ENCODE data around the gene TBC1D23.

TBC1D23 gene

DNA sequence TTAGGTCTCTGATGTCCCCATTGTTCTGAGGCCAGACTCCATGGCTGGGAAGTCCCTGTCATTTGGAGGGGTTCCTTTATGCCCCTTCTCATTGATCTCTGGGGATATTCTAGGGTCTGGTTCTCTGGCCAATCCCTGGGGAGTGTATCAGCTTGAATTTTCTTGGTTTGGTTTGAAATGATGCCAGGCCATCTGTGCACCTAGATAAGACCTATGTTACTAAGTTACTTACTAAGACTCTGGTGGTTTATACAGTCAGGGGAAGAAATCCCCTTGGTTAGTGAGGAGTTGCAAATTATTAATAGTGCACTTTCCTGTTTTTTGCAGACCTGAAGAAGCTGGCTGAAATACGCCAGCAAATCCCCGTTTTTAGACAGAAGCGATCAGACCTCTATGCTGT is 94.1 kb downstream of the TBC1D23 start:
- no peak for DNase-seq

DNA sequence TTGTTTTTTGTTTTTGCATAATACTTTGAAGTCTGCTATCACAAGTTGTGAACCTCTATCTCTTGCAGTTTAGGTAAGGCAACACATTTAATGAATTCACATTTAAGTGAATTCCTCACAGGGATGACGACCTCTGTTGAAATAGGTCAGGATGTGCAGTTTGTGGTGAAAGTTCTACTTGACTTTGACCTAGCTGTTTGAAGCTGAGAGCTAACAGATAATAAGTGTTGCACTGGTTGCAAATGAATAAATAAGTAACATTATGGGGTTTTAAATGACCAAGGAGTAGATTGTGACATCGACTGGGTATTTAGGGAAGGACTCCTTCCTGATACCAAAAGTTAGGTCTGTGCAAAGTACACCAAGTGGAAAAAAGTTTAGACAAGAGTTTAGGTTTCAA is 97.6 kb downstream of the TBC1D23 start:
- no peak for DNase-seq

DNA sequence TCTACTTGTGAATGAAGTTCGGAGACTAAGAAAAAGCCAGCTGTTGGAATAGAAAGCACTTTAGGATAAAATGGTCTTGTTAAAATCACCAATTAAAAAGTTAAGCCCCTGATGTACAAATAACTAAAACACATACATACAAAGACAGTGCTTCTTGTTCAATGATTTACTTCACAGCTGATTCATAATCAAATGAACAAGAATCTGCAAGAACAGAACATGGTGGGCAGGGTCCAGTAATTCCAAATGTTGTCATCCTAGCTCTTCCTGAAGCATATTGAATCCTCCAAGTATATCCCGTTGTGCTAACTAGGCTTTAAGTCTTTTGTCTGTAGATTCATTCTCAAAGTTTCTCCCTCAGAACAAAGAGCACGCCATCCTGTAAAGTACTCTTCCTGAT is 98.2 kb downstream of the TBC1D23 start:
- no peak for DNase-seq

DNA sequence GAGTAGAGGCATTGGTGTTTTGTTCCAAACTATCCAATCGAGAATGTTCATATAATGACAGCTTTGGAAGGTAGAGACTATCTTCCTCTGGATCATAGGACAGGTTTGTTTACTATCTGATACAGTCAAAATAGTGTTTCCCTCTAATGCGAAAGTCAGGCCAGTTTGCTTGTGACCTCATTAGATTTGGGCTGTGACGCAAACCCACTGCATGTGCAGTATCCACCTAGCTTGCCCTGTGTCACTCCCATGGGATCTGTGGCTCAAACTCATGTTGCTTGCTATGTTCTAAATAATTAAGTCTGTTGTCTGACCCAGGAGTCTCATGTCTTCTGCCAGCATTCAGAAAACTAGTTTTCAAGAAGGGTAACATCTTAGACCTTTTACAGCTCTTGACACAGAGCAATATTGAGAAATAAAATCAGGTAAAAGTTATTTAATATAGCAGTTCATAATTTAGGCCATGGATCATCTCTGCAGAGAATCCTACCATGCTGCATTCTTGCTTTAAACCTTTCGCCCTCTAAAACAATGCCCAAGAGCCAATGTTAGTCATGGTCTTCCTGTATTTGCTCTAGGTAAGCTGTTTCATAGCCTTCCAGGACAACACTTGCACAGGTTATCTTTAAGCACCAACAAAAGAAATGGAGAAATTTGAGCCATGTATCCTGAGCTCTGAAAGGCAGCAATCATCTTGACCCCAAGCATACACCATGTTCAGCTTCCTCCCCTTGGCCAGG is 100.1 kb downstream of the TBC1D23 start:
- DNase-seq: no peak

DNA sequence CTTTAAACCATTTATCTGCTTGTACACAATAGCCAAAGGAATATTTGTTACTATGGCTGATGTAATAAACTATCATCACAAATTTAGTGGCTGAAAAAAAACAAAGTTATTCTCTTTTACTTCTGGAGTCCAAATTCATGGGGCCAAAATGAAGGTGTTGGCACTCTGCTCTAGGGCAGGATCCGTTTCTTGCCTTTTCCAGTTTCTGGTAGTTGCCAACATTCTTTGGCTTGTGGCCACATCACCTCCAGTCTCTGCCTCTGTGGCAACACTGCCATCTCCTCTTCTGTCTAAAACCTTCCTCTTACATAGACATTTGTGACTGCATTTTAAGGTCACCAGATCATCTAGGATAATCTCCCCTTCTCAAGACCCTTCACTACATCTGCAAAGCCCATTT is 101.1 kb downstream of the TBC1D23 start:
- no peak for DNase-seq

DNA sequence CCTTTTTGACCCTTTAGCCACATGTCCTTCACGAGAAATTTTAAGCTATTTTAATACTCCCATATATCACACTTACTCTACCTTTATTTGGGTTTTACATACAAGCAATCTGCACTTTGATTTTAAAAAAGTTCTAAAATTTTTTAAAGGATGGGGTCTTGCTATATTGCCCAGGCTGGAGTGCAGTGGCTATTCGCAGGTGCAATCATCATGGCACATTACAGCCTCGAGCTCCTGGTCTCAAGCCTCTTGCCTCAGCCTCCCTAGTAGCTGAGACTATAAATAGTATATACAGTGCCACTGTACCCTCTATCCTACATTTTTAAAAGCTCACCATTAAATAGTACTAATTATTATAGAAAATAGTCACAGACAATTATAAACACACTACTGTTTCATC is 103.6 kb downstream of the TBC1D23 start:
- no peak for DNase-seq

DNA sequence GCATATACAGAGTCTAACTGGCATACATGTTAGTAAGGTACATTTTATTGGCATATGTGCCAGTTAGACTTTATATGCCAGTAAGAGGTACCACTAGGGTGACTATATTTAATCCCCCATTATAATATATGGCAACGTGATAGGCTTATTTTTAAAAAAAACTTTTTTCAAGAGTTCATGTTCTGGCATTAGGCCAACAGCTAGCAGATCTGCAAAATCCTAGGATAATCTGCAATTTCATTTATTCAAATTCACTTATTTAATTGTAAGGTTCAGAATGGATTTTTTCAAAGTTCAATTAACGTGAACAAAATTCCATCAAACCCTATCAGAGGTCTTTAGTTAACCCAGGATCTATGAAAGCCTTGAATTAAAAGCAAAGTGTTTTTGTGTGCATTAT is 105.6 kb downstream of the TBC1D23 start:
- DNase-seq: no peak

DNA sequence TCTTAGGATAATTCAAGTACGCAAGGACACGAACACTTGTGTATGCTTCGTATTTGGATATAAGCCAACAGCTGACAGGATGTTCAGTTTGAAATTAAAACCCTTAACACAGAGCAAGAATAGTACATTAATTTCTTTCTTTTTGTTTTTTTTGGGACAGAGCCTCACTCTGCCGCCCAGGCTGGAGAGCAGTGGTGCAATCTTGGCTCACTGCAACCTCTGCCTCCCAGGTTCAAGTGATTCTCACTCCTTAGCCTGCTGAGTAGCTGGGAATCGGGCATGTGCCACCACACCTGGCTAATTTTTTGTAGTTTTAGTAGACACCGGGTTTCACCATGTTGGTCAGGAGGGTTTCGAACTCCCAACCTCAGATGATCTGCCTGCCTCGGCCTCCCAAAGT is 107.6 kb downstream of the TBC1D23 start:
- DNase-seq: no peak

DNA sequence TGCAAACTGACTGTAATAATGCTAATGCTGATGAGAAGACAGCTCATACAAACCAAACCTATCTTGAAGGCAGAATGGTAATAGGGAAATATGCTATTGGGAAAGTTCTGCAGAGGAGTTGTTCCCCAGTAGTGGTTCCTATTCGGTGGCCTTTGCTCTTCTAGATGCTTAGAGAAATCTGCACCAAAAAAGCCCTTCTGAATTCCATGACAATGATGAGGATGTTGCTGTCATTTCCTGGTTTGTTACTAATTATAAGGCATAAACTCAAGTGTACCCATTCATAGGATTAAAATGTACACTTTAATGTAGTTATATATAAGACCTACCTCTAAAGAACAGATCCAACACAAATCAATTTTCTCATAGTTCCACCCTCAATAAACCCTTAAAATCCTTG is 110.0 kb downstream of the TBC1D23 start:
- DNase-seq: no peak

DNA sequence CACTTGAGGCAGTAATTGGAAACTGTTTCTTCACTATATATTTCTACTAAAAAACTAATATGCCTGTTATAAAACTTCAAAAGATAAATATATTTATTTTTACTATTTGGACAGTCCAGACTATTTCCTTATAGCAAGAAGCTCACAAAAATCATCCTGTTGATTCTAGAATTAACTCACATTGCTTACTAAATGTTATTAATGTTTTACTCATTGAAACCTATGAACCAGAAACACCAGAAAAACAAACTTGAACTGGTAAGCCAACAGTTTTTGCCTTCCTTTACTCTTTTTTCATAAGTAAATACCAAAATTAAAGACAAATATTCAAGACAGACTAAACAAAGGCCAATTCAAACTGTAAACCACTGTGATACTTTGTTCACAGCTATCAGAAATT is 113.7 kb downstream of the TBC1D23 start:
- DNase-seq: no peak

Data from activated CD4-positive, alpha-beta T cell treated with anti-CD3 and anti-CD28 coated beads, Interleukin-2, amount 50 U/mL, for 48 hours (primary cell).